GM23338 (cell line): Measurements from ENCODE around the gene PDE4B. TPM values are rescaled to one million over a fixed set of nuclear protein-coding genes. Genes with fewer than 3 reads are reported as not detected.

Experiments used
- ATAC-seq: fragments of 200-7000 bp; cut with Tn5 transposase; 3 replicates; pipeline ENCODE4 v1.9.1; 2020
- DNase-seq: peaks from one replicate; pipeline ENCODE4 v3.0.0-alpha.2; 2015; ENCODE audit warnings: low spot score
- H2AFZ ChIP-seq: fragments of 200-600 bp; sonication (generic); 2 replicates; pipeline ENCODE4 v1.8.0; 2016; ENCODE audit warnings: antibody characterized with exemption, mild to moderate bottlenecking, moderate library complexity
- H3F3A ChIP-seq: fragments of 200-600 bp; sonication (generic); replicated peaks from 2 replicates; pipeline ENCODE4 v1.8.0; 2017; ENCODE audit warnings: antibody characterized with exemption, mixed run types, low read depth
- H3K27ac ChIP-seq: fragments of 200-600 bp; sonication (generic); 2 replicates; pipeline ENCODE4 v1.6.1; 2016; ENCODE audit warnings: low read depth
- H3K27me3 ChIP-seq: fragments of 200-600 bp; sonication (generic); 2 replicates; pipeline ENCODE4 v1.8.0; 2016; ENCODE audit warnings: mild to moderate bottlenecking, mixed run types, moderate library complexity; ENCODE audit not compliant: insufficient read depth
- H3K36me3 ChIP-seq: fragments of 200-600 bp; sonication (generic); 2 replicates; pipeline ENCODE4 v1.8.0; 2016; ENCODE audit warnings: mild to moderate bottlenecking; ENCODE audit not compliant: insufficient read depth
- H3K4me1 ChIP-seq: fragments of 200-600 bp; sonication (generic); 2 replicates; pipeline ENCODE4 v1.8.0; 2016; ENCODE audit warnings: mild to moderate bottlenecking, moderate library complexity; ENCODE audit not compliant: insufficient read depth
- H3K4me2 ChIP-seq: fragments of 200-600 bp; sonication (generic); 2 replicates; pipeline ENCODE4 v1.7.1; 2017; ENCODE audit warnings: mixed run types
- H3K4me3 ChIP-seq: fragments of 200-600 bp; sonication (generic); 2 replicates; pipeline ENCODE4 v1.6.1; 2016; ENCODE audit warnings: mixed run types
- H3K79me2 ChIP-seq: fragments of 200-600 bp; sonication (generic); replicated peaks from 2 replicates; pipeline ENCODE4 v1.8.0; 2017; ENCODE audit warnings: mild to moderate bottlenecking; ENCODE audit not compliant: insufficient read depth
- H3K9me2 ChIP-seq: fragments of 200-600 bp; sonication (generic); 2 replicates; pipeline ENCODE4 v1.8.0; 2017; ENCODE audit not compliant: insufficient read depth
- H4K20me1 ChIP-seq: fragments of 200-600 bp; sonication (generic); replicated peaks from 2 replicates; pipeline ENCODE4 v1.8.0; 2017; ENCODE audit warnings: mild to moderate bottlenecking; ENCODE audit not compliant: insufficient read depth
- H3K27ac Mint-ChIP-seq: 2 replicates; pipeline ENCODE4 v1.8.0; 2020; ENCODE audit warnings: inconsistent platforms, mild to moderate bottlenecking, moderate library complexity, mixed read lengths
- H3K27me3 Mint-ChIP-seq: 3 replicates; pipeline ENCODE4 v1.8.0; 2022; ENCODE audit warnings: low read depth, mild to moderate bottlenecking, moderate library complexity, mixed read lengths, inconsistent platforms; ENCODE audit not compliant: insufficient read depth, poor library complexity
- H3K36me3 Mint-ChIP-seq: 3 replicates; pipeline ENCODE4 v1.8.0; 2021; ENCODE audit warnings: low read depth, mild to moderate bottlenecking, inconsistent platforms, moderate library complexity, mixed read lengths
- H3K4me1 Mint-ChIP-seq: 3 replicates; pipeline ENCODE4 v1.8.0; 2020; ENCODE audit warnings: mild to moderate bottlenecking, inconsistent platforms, mixed read lengths
- H3K4me3 Mint-ChIP-seq: 3 replicates; pipeline ENCODE4 v1.8.0; 2021; ENCODE audit warnings: moderate library complexity, mild to moderate bottlenecking, inconsistent platforms, mixed read lengths
- H3K9me3 Mint-ChIP-seq: 3 replicates; pipeline ENCODE4 v1.8.0; 2020; ENCODE audit warnings: moderate library complexity, mild to moderate bottlenecking, inconsistent platforms, mixed read lengths
- CREB1 ChIP-seq: fragments of 250-450 bp; sonication (Bioruptor Pico); IDR thresholded peaks from 2 replicates; pipeline ENCODE4 v1.5.0; 2020; ENCODE audit warnings: low read depth, mild to moderate bottlenecking, moderate library complexity
- CTCF ChIP-seq, 2 experiments: fragments of 200-600 bp in 1 of 2; sonication (generic) in 1 of 2; conservative IDR thresholded peaks; 2 replicates each; pipeline versions ENCODE4 v1.5.1 to v1.6.1; 2016 to 2017; ENCODE audit warnings: antibody characterized with exemption in 2 of 2, low read depth in 2 of 2, mild to moderate bottlenecking in 2 of 2, moderate library complexity in 1 of 2
- ETS1 ChIP-seq: IDR thresholded peaks from 2 replicates; pipeline ENCODE4 v1.6.1; 2016; ENCODE audit warnings: antibody characterized with exemption
- EZH2 ChIP-seq: fragments of 200-600 bp; sonication (generic); IDR thresholded peaks from one replicate; pipeline ENCODE4 v1.8.0; 2017; ENCODE audit warnings: antibody characterized with exemption, mild to moderate bottlenecking, low read depth; ENCODE audit not compliant: unreplicated experiment
- EZH2phosphoT487 ChIP-seq: fragments of 200-600 bp; sonication (generic); IDR thresholded peaks from one replicate; pipeline ENCODE4 v1.8.1; 2018; ENCODE audit warnings: antibody characterized with exemption; ENCODE audit not compliant: unreplicated experiment
- JUNB ChIP-seq: IDR thresholded peaks from one replicate; pipeline ENCODE4 v1.6.1; 2016; ENCODE audit warnings: antibody characterized with exemption; ENCODE audit not compliant: unreplicated experiment
- NANOG ChIP-seq: IDR thresholded peaks from 2 replicates; pipeline ENCODE4 v1.6.1; 2016; ENCODE audit warnings: antibody characterized with exemption, borderline replicate concordance
- POLR2AphosphoS5 ChIP-seq: IDR thresholded peaks from 2 replicates; pipeline ENCODE4 v1.6.1; 2016; ENCODE audit warnings: antibody characterized with exemption, low read depth
- REST ChIP-seq: IDR thresholded peaks from one replicate; pipeline ENCODE4 v1.6.1; 2018; ENCODE audit warnings: antibody characterized with exemption; ENCODE audit not compliant: unreplicated experiment
- STAT1 ChIP-seq: IDR thresholded peaks from one replicate; pipeline ENCODE4 v1.6.1; 2016; ENCODE audit warnings: antibody characterized with exemption; ENCODE audit not compliant: unreplicated experiment
- ZNF114 ChIP-seq: fragments of 250-450 bp; sonication (Bioruptor Pico); IDR thresholded peaks from 2 replicates; pipeline ENCODE4 v1.5.0; 2020; ENCODE audit warnings: mild to moderate bottlenecking, moderate library complexity
- ZNF331 ChIP-seq: fragments of 250-450 bp; sonication (Bioruptor Pico); IDR thresholded peaks from 2 replicates; pipeline ENCODE4 v1.5.0; 2020; ENCODE audit warnings: low read depth, mild to moderate bottlenecking, moderate library complexity
- ZNF462 ChIP-seq: fragments of 250-450 bp; sonication (Bioruptor Pico); IDR thresholded peaks from 2 replicates; pipeline ENCODE4 v1.5.0; 2020; ENCODE audit warnings: mild to moderate bottlenecking, moderate library complexity
- polyA plus RNA-seq: library from polyadenylated mRNA; unstranded; fragments of >200 nt; fragmentation: Nextera tagmentation; extraction: Ambion mirVana; gene quantifications from 2 replicates; pipeline ENCODE4 v1.2.1, GENCODE V29; 2016
- total RNA-seq: library from RNA; depleted of rRNA; stranded (reverse); fragments of >200 nt; shearing (Covaris generic); gene quantifications from 2 replicates; pipeline ENCODE4 v1.2.3, GENCODE V29; 2014

Gene PDE4B
- total and polyA plus RNA-seq, 2 experiments from 2014 or later = 14.0 to 25.6 TPM

GRCh38 chr1:65836686-65837085 is 44.0 kb downstream of the PDE4B start:
- no peaks in the 10 kb centered on the region for H3K4me1 Mint-ChIP-seq
- no peaks in the 10 kb centered on the region for H3K36me3 Mint-ChIP-seq
- no peak for TF ChIP-seq STAT1
- TF ChIP-seq NANOG = no peak
- no peak for TF ChIP-seq JUNB
- no peak for TF ChIP-seq ETS1
- TF ChIP-seq POLR2AphosphoS5 = no peak
- TF ChIP-seq ZNF114 (CRISPR knock-in tag) = no peak
- no peak for TF ChIP-seq CREB1 (CRISPR knock-in tag)
- TF ChIP-seq ZNF462 = no peak
- no peak for TF ChIP-seq REST
- no peak for TF ChIP-seq CTCF (conservative IDR thresholded peaks at IDR 0.05; ENCODE audit: low read depth in 2 of 2)
- no peak for TF ChIP-seq EZH2phosphoT487
- no peak for TF ChIP-seq EZH2
- TF ChIP-seq ZNF331 (CRISPR knock-in tag) = no peak

More at GRCh38 chr1:65836686-65837085, 44.0 kb downstream of the PDE4B start:
- H3K9me3 Mint-ChIP-seq = no peaks in the 10 kb centered on the region
- ATAC-seq (no peak), DNase-seq (no peak)
- no peak overlapping the region for H3K4me2 ChIP-seq
- H3K4me3 Mint-ChIP-seq = no peak overlapping the region
- H3K4me3 ChIP-seq = no peak overlapping the region
- H3K27ac ChIP-seq = no peak overlapping the region
- no peak overlapping the region for H2AFZ ChIP-seq
- no peaks in the 10 kb centered on the region for H3K4me1 ChIP-seq
- no peaks in the 10 kb centered on the region for H3K27me3 Mint-ChIP-seq
- H4K20me1 ChIP-seq = no peaks in the 10 kb centered on the region
- no peaks in the 10 kb centered on the region for H3K79me2 ChIP-seq
- H3F3A ChIP-seq = no peaks in the 10 kb centered on the region
- no peak overlapping the region for H3K27ac Mint-ChIP-seq
- H3K9me2 ChIP-seq = no peaks in the 10 kb centered on the region
- no peaks in the 10 kb centered on the region for H3K36me3 ChIP-seq
- H3K27me3 ChIP-seq = no peaks in the 10 kb centered on the region
